ENCODE results near the gene TXNRD2.

Gene TXNRD2

DNA sequence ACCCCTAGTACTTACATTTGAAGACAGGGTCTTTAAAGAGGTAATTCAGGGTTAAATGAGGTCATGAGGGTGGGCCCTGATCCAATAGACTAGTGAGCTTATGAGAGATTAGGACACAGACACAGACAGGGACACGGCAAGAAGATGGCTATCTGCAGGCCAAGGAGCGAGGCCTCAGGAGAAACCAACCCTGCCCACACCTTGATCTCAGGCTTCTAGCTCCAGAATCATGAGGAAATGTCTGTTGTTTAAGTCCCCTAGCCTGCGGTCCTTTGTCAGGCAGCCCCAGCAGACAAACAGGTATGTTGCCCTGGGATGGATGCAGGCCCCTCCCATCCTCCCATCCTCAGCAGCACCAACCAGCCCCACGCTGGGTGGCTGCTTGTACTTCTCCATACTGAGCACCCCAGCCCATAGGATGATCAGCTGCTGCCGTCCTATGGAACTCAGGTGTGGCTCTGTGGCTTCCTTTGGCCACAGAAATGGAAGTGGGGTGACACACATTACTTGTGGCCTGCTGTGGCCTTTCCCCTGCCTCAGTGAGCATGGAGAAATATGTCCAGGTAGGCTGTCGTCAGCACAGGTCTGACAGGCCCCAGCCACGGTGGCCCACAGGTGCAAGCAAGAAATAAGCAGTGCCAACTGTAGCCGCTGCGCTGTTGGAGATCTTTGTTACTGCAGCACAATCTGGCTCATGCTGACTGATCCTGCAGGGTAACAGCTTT, 94.8 kb downstream of the TXNRD2 start:
- H3K27ac ChIP-seq (ENCODE audit: low read length), result no peak overlapping the region
- no peaks in the 10 kb centered on the region for H3K27me3 ChIP-seq (replicated peaks; ENCODE audit: insufficient read depth, low read length)
- no peaks in the 10 kb centered on the region for H3K9me2 ChIP-seq (replicated peaks; ENCODE audit: insufficient read depth, low read length)
- H3K9ac ChIP-seq (ENCODE audit: low read length), result no peak overlapping the region
- H4K20me1 ChIP-seq (ENCODE audit: insufficient read depth, low read length), result no peaks in the 10 kb centered on the region
- peaks cover 41% of the 10 kb centered on the region for H3K79me2 ChIP-seq (ENCODE audit: low read length)
- H3F3A ChIP-seq (ENCODE audit: insufficient read depth, low read length), result peaks cover 18% of the 10 kb centered on the region; the same call in 1 of the 2 replicates
- no peaks in the 10 kb centered on the region for H3K36me3 ChIP-seq (replicated peaks; ENCODE audit: insufficient read depth, low read length)
- H2AFZ ChIP-seq (ENCODE audit: low read length), result no peak overlapping the region
- TF ChIP-seq EZH2phosphoT487 (IDR thresholded peaks at IDR 0.05; ENCODE audit: low read length) (no peak), EZH2 (optimal IDR thresholded peaks at IDR 0.05; ENCODE audit: low read depth, low read length) (no peak)
- TF ChIP-seq, protein P1, sequence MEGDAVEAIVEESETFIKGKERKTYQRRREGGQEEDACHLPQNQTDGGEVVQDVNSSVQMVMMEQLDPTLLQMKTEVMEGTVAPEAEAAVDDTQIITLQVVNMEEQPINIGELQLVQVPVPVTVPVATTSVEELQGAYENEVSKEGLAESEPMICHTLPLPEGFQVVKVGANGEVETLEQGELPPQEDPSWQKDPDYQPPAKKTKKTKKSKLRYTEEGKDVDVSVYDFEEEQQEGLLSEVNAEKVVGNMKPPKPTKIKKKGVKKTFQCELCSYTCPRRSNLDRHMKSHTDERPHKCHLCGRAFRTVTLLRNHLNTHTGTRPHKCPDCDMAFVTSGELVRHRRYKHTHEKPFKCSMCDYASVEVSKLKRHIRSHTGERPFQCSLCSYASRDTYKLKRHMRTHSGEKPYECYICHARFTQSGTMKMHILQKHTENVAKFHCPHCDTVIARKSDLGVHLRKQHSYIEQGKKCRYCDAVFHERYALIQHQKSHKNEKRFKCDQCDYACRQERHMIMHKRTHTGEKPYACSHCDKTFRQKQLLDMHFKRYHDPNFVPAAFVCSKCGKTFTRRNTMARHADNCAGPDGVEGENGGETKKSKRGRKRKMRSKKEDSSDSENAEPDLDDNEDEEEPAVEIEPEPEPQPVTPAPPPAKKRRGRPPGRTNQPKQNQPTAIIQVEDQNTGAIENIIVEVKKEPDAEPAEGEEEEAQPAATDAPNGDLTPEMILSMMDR (IDR thresholded peaks at IDR 0.05; ENCODE audit: low read length), result no peak
- H3K9me3 ChIP-seq (replicated peaks; ENCODE audit: insufficient read depth, low read length), result no peaks in the 10 kb centered on the region
- H3K4me3 ChIP-seq (ENCODE audit: low read length), result no peak overlapping the region
- no peak overlapping the region for H3K4me2 ChIP-seq (ENCODE audit: low read depth, low read length)
- H3K4me1 ChIP-seq (ENCODE audit: low read length), result peaks cover 29% of the 10 kb centered on the region
- no peak for DNase-seq

DNA sequence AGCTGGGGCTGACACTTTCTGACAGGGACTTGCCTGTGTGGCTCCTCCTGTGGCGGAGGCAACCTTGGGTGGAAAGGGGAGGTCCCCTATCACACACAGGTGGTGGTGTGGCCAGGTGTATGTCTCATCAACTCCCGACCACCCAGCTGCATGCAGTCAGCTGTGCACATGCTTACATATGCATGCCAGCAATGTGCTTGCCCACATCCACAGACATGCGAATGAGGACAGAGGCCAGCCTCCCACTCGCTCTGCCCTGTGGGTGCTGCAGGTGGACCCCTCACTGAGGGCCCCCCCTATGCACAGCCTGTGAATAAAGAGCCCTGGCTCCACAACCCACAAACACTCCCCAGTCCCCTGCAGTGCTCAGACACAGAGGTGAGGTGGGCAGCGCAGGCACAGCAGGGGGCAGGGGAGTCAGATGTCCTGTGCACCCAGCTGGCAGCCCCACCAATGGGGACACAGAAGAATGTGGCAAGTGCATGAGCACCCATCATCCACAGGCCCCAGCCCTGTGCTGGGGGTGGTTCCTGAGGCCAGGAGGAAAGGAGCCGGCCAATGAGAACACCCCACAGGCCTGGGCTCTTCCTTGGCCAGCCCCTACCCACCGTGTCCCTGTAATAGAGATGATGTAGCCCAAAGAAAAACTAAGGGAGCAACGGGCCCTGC, 96.4 kb downstream of the TXNRD2 start:
- H3K27ac ChIP-seq (ENCODE audit: low read length), result no peak overlapping the region
- H3K4me3 ChIP-seq (ENCODE audit: low read length), result no peak overlapping the region
- H3K27me3 ChIP-seq (replicated peaks; ENCODE audit: insufficient read depth, low read length), result no peaks in the 10 kb centered on the region

DNA sequence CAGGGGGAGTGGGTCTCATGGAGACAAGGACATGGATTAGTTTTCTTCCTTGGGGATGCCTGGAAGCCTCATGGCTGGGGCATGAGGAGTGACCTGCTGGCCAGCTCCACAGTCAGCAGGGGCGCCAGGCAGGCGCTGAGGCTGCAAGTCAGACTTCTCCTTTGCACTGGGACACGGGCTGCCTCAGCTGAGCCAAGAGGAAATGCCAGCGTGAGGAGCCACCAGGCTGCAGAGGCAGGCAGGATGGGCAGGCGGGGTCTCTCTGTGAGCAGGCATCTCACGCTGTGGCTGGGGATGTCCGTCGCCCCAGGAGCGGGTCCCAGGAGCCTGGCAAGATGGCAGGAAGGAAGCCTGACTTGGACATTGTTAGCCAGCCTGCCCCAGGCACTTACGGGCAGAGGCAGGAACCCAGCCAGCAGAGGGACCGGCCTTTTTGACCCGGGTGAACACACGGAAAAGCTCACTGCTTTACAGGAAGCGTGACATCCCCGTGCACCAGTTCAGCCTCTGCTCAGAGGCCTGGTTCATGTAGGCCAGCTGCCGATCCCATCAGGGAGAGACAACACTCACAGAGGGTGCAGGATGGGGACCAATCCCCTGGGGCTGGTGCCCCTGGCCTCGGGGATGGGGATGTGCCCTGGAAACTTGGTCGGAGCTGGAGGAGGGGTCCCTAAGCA, 97.1 kb downstream of the TXNRD2 start:
- no peak overlapping the region for H3K4me3 ChIP-seq (ENCODE audit: low read length)
- peaks cover 24% of the 10 kb centered on the region for H3K79me2 ChIP-seq (ENCODE audit: low read length)
- H3K36me3 ChIP-seq (replicated peaks; ENCODE audit: insufficient read depth, low read length), result no peaks in the 10 kb centered on the region
- no peak overlapping the region for H3K9ac ChIP-seq (ENCODE audit: low read length)
- TF ChIP-seq, protein P1 (IDR thresholded peaks at IDR 0.05; ENCODE audit: low read length), result no peak
- peaks cover 10% of the 10 kb centered on the region; the same call in 1 of the 2 replicates for H3F3A ChIP-seq (ENCODE audit: insufficient read depth, low read length)
- no peaks in the 10 kb centered on the region for H4K20me1 ChIP-seq (ENCODE audit: insufficient read depth, low read length)
- no peak overlapping the region for H3K4me2 ChIP-seq (ENCODE audit: low read depth, low read length)
- H3K9me3 ChIP-seq (replicated peaks; ENCODE audit: insufficient read depth, low read length), result no peaks in the 10 kb centered on the region
- no peak for DNase-seq
- no peak overlapping the region for H2AFZ ChIP-seq (ENCODE audit: low read length)
- H3K9me2 ChIP-seq (replicated peaks; ENCODE audit: insufficient read depth, low read length), result no peaks in the 10 kb centered on the region
- no peak overlapping the region for H3K27ac ChIP-seq (ENCODE audit: low read length)
- H3K27me3 ChIP-seq (replicated peaks; ENCODE audit: insufficient read depth, low read length), result no peaks in the 10 kb centered on the region
- peaks cover 16% of the 10 kb centered on the region for H3K4me1 ChIP-seq (ENCODE audit: low read length)

More for the DNA sequence above, 96.4 kb downstream of the TXNRD2 start:
- Histone ChIP-seq H2AFZ (ENCODE audit: low read length) (no peak overlapping the region), H3K9me2 (replicated peaks; ENCODE audit: insufficient read depth, low read length) (no peaks in the 10 kb centered on the region), H3K36me3 (replicated peaks; ENCODE audit: insufficient read depth, low read length) (no peaks in the 10 kb centered on the region), H4K20me1 (ENCODE audit: insufficient read depth, low read length) (no peaks in the 10 kb centered on the region), H3F3A (ENCODE audit: insufficient read depth, low read length) (peaks cover 16% of the 10 kb centered on the region; the same call in 1 of the 2 replicates), H3K9me3 (replicated peaks; ENCODE audit: insufficient read depth, low read length) (no peaks in the 10 kb centered on the region), H3K79me2 (ENCODE audit: low read length) (peaks cover 26% of the 10 kb centered on the region), H3K4me2 (ENCODE audit: low read depth, low read length) (no peak overlapping the region), H3K4me1 (ENCODE audit: low read length) (peaks cover 23% of the 10 kb centered on the region), H3K9ac (ENCODE audit: low read length) (no peak overlapping the region)
- TF ChIP-seq, protein P1 (IDR thresholded peaks at IDR 0.05; ENCODE audit: low read length), result no peak
- TF ChIP-seq EZH2phosphoT487 (IDR thresholded peaks at IDR 0.05; ENCODE audit: low read length) (no peak), EZH2 (optimal IDR thresholded peaks at IDR 0.05; ENCODE audit: low read depth, low read length) (no peak)
- DNase-seq, result no peak

Data from MM.1S (cell line).